ENCODE measurements around the gene KIT.
A peak's percentile ranks its signal among the peaks of the same experiment; 100 is the strongest.

Gene KIT

GRCh38 chr4:54708339-54709279 is 50.9 kb downstream of the KIT start:
- peak; percentile 32 for DNase-seq

- peak; percentile 87 for DNase-seq
Measured at GRCh38 chr4:54709400-54709799, 51.6 kb downstream of the KIT start.

GRCh38 chr4:54712206-54712605 is 54.4 kb downstream of the KIT start:
- DNase-seq: peak; percentile 77

GRCh38 chr4:54714631-54715030 is 56.9 kb downstream of the KIT start:
- no peak for DNase-seq

GRCh38 chr4:54716478-54717065 is 58.8 kb downstream of the KIT start:
- DNase-seq: no peak

- no peak for DNase-seq
Measured at GRCh38 chr4:54717694-54718093, 59.9 kb downstream of the KIT start.

- peak; percentile 39 for DNase-seq
Measured at GRCh38 chr4:54719378-54719777, 61.6 kb downstream of the KIT start.

GRCh38 chr4:54723220-54723619 is 65.5 kb downstream of the KIT start:
- DNase-seq: no peak

- no peak for DNase-seq
Measured at GRCh38 chr4:54723820-54724219, 66.1 kb downstream of the KIT start.

- no peak for DNase-seq
Measured at GRCh38 chr4:54726907-54727306, 69.2 kb downstream of the KIT start.

- DNase-seq: no peak
Measured at GRCh38 chr4:54727346-54727745, 69.6 kb downstream of the KIT start.

GRCh38 chr4:54728368-54728767 is 70.6 kb downstream of the KIT start:
- DNase-seq: no peak

- DNase-seq: no peak
Measured at GRCh38 chr4:54729256-54729655, 71.5 kb downstream of the KIT start.

- DNase-seq: no peak
Measured at GRCh38 chr4:54730581-54730980, 72.8 kb downstream of the KIT start.

- no peak for DNase-seq
Measured at GRCh38 chr4:54731552-54731951, 73.8 kb downstream of the KIT start.

GRCh38 chr4:54731976-54732375 is 74.2 kb downstream of the KIT start:
- DNase-seq: no peak

GRCh38 chr4:54737421-54737820 is 79.7 kb downstream of the KIT start:
- no peak for DNase-seq

- no peak for DNase-seq
Measured at GRCh38 chr4:54741202-54741601, 83.4 kb downstream of the KIT start.

- peak; percentile 51 for DNase-seq
Measured at GRCh38 chr4:54742636-54743399, 85.1 kb downstream of the KIT start.

GRCh38 chr4:54743562-54743961 is 85.8 kb downstream of the KIT start:
- no peak for DNase-seq

GRCh38 chr4:54744487-54744886 is 86.7 kb downstream of the KIT start:
- no peak for DNase-seq

- no peak for DNase-seq
Measured at GRCh38 chr4:54745031-54745770, 87.4 kb downstream of the KIT start.

GRCh38 chr4:54746218-54746617 is 88.5 kb downstream of the KIT start:
- peak; percentile 60 for DNase-seq

Measured in hematopoietic multipotent progenitor cell treated with erythropoietin and hydrocortisone succinate and interleukin-3 and kit ligand, for 4 days (in vitro differentiated cells).